ENCODE results near the gene PODN.

GRCh38 chr1:53108646-53109580 is 46.9 kb downstream of the PODN start:
- TF ChIP-seq EZH2 (IDR thresholded peaks at IDR 0.05; ENCODE audit: low read depth) = no peak
- no peak for TF ChIP-seq CTCF (conservative IDR thresholded peaks at IDR 0.05)
